H9 (cell line): ENCODE results near the gene MKNK2. TPM values are rescaled to one million over a fixed set of nuclear protein-coding genes. Genes with fewer than 3 reads are reported as not detected.

Experiments
- DNase-seq: peaks from one replicate; pipeline ENCODE4 v3.0.0-alpha.2; 2017
- H2AFZ ChIP-seq: one replicate; pipeline ENCODE4 v1.6.1; 2013; ENCODE audit warnings: mild to moderate bottlenecking, low read length, control low read depth, moderate library complexity
- H2AK5ac ChIP-seq: 2 replicates; pipeline ENCODE4 v1.6.1; 2013; ENCODE audit warnings: low read length, control low read depth, mixed read lengths; ENCODE audit not compliant: insufficient read length
- H2BK120ac ChIP-seq: one replicate; pipeline ENCODE4 v1.6.1; 2013; ENCODE audit warnings: low read depth, mild to moderate bottlenecking, low read length, control low read depth, inconsistent platforms; ENCODE audit not compliant: poor library complexity, severe bottlenecking
- H2BK12ac ChIP-seq: 2 replicates; pipeline ENCODE4 v1.6.1; 2013; ENCODE audit warnings: low read length, control low read depth, mixed read lengths, low read depth; ENCODE audit not compliant: insufficient read length
- H2BK15ac ChIP-seq: 2 replicates; pipeline ENCODE4 v1.6.1; 2013; ENCODE audit warnings: low read depth, low read length, control low read depth
- H2BK20ac ChIP-seq: one replicate; pipeline ENCODE4 v1.6.1; 2013; ENCODE audit warnings: low read depth, mild to moderate bottlenecking, low read length, control low read depth, inconsistent platforms; ENCODE audit not compliant: poor library complexity, severe bottlenecking
- H2BK5ac ChIP-seq: 2 replicates; pipeline ENCODE4 v1.6.1; 2013; ENCODE audit warnings: low read length, control low read depth, mixed read lengths; ENCODE audit not compliant: insufficient read length
- H3K14ac ChIP-seq: 2 replicates; pipeline ENCODE4 v1.6.1; 2013; ENCODE audit warnings: low read length, control low read depth; ENCODE audit not compliant: insufficient read depth
- H3K18ac ChIP-seq: 2 replicates; pipeline ENCODE4 v1.6.1; 2013; ENCODE audit warnings: low read depth, mild to moderate bottlenecking, mixed read lengths, low read length, control low read depth; ENCODE audit not compliant: insufficient read length
- H3K23ac ChIP-seq: 2 replicates; pipeline ENCODE4 v1.6.1; 2013; ENCODE audit warnings: low read length, control low read depth, mixed read lengths, low read depth; ENCODE audit not compliant: insufficient read length
- H3K23me2 ChIP-seq: 2 replicates; pipeline ENCODE4 v1.6.1; 2013; ENCODE audit warnings: low read depth, mild to moderate bottlenecking, mixed read lengths, low read length, control low read depth; ENCODE audit not compliant: insufficient read length, poor library complexity, severe bottlenecking
- H3K27ac ChIP-seq: 2 replicates; pipeline ENCODE4 v1.5.1; 2013; ENCODE audit warnings: low read length, control low read depth, mixed read lengths, low read depth; ENCODE audit not compliant: insufficient read length
- H3K27me3 ChIP-seq: 2 replicates; pipeline ENCODE4 v1.6.1; 2013; ENCODE audit warnings: low read length, control low read depth, inconsistent platforms; ENCODE audit not compliant: insufficient read depth
- H3K4ac ChIP-seq: 2 replicates; pipeline ENCODE4 v1.6.1; 2013; ENCODE audit warnings: low read depth, mild to moderate bottlenecking, control low read depth, inconsistent platforms, low read length, moderate library complexity
- H3K4me1 ChIP-seq: 2 replicates; pipeline ENCODE4 v1.6.1; 2013; ENCODE audit warnings: low read length, control low read depth, inconsistent platforms; ENCODE audit not compliant: insufficient read depth
- H3K4me2 ChIP-seq: 2 replicates; pipeline ENCODE4 v1.6.1; 2013; ENCODE audit warnings: low read length, control low read depth, mixed read lengths; ENCODE audit not compliant: insufficient read length, insufficient read depth
- H3K56ac ChIP-seq: 2 replicates; pipeline ENCODE4 v1.6.1; 2013; ENCODE audit warnings: low read depth, mild to moderate bottlenecking, mixed read lengths, low read length, control low read depth; ENCODE audit not compliant: insufficient read length
- H3K79me1 ChIP-seq: 2 replicates; pipeline ENCODE4 v1.6.1; 2013; ENCODE audit warnings: low read depth, mild to moderate bottlenecking, moderate library complexity, low read length, control low read depth, inconsistent platforms; ENCODE audit not compliant: insufficient read depth, poor library complexity, severe bottlenecking
- H3K79me2 ChIP-seq: 2 replicates; pipeline ENCODE4 v1.6.1; 2013; ENCODE audit warnings: low read length, control low read depth, inconsistent platforms; ENCODE audit not compliant: insufficient read depth
- H3K9ac ChIP-seq: 2 replicates; pipeline ENCODE4 v1.6.1; 2013; ENCODE audit warnings: low read length, control low read depth, mixed read lengths; ENCODE audit not compliant: insufficient read length; ENCODE audit errors: extremely low read depth
- H3K9me3 ChIP-seq: one replicate; pipeline ENCODE4 v1.6.1; 2013; ENCODE audit warnings: low read depth, low read length, inconsistent platforms; ENCODE audit not compliant: control insufficient read depth
- H3T11ph ChIP-seq: one replicate; pipeline ENCODE4 v1.6.1; 2013; ENCODE audit warnings: mild to moderate bottlenecking, low read length, control low read depth, inconsistent platforms
- H4K20me1 ChIP-seq: one replicate; pipeline ENCODE4 v1.6.1; 2013; ENCODE audit not compliant: control insufficient read depth, insufficient read length, insufficient read depth
- H4K5ac ChIP-seq: 2 replicates; pipeline ENCODE4 v1.6.1; 2013; ENCODE audit warnings: low read depth, mild to moderate bottlenecking, mixed read lengths, low read length, control low read depth; ENCODE audit not compliant: insufficient read length
- H4K8ac ChIP-seq: replicated peaks from 2 replicates; pipeline ENCODE4 v1.6.1; 2013; ENCODE audit warnings: low read length, control low read depth, mixed read lengths, low read depth; ENCODE audit not compliant: insufficient read length
- H4K91ac ChIP-seq: 2 replicates; pipeline ENCODE4 v1.6.1; 2013; ENCODE audit warnings: low read depth, mild to moderate bottlenecking, moderate library complexity, mixed read lengths, low read length, control low read depth; ENCODE audit not compliant: insufficient read length
- H3K27ac Mint-ChIP-seq, 3 experiments: 2 replicates in 2 of 3; 3 replicates in 1 of 3; pipeline ENCODE4 v1.8.0; 2020 to 2021; ENCODE audit warnings: mixed read lengths in 3 of 3, mild to moderate bottlenecking in 1 of 3, moderate library complexity in 1 of 3
- H3K27me3 Mint-ChIP-seq: 2 replicates; pipeline ENCODE4 v1.8.0; 2021; ENCODE audit warnings: low read depth, mild to moderate bottlenecking, moderate library complexity, mixed read lengths
- H3K36me3 Mint-ChIP-seq, 3 experiments: 2 replicates in 2 of 3; 3 replicates in 1 of 3; pipeline ENCODE4 v1.8.0; 2020 to 2021; ENCODE audit warnings: low read depth in 3 of 3, mixed read lengths in 3 of 3; ENCODE audit not compliant: insufficient read depth in 1 of 3
- H3K4me1 Mint-ChIP-seq, 2 experiments: 2 replicates each; pipeline ENCODE4 v1.8.0; 2020; ENCODE audit warnings: mixed read lengths in 2 of 2
- H3K4me3 Mint-ChIP-seq, 2 experiments: 2 replicates in 1 of 2; 3 replicates in 1 of 2; pipeline ENCODE4 v1.8.0; 2020 to 2021; ENCODE audit warnings: mild to moderate bottlenecking in 2 of 2, mixed read lengths in 2 of 2, moderate library complexity in 1 of 2
- H3K9me3 Mint-ChIP-seq, 2 experiments: 2 replicates in 1 of 2; 3 replicates in 1 of 2; pipeline ENCODE4 v1.8.0; 2020; ENCODE audit warnings: mild to moderate bottlenecking in 2 of 2, mixed read lengths in 2 of 2, moderate library complexity in 1 of 2
- WGBS: extraction: QIAGEN DNeasy Blood & Tissue Kit; methylation state at CpG from one replicate; pipeline ENCODE4 v1.1.7; 2013; ENCODE audit warnings: missing lambda C conversion rate, low lambda C conversion rate, mixed read lengths; ENCODE audit not compliant: insufficient read length; ENCODE audit errors: extremely low coverage; 5-methylcytosine and 5-hydroxymethylcytosine counted together
- total RNA-seq: library from RNA; stranded (reverse); gene quantifications from 2 replicates; pipeline ENCODE4 v1.2.1, GENCODE V29; 2021
- TF ChIP-seq, protein P1 (sequence below): fragments of 200-600 bp; sonication (generic); conservative IDR thresholded peaks from 3 replicates; pipeline ENCODE4 v1.8.0; 2021; ENCODE audit warnings: antibody characterized with exemption, mild to moderate bottlenecking

Gene MKNK2
- total RNA-seq, 1 experiment from 2014 or later: 153 TPM

DNA sequence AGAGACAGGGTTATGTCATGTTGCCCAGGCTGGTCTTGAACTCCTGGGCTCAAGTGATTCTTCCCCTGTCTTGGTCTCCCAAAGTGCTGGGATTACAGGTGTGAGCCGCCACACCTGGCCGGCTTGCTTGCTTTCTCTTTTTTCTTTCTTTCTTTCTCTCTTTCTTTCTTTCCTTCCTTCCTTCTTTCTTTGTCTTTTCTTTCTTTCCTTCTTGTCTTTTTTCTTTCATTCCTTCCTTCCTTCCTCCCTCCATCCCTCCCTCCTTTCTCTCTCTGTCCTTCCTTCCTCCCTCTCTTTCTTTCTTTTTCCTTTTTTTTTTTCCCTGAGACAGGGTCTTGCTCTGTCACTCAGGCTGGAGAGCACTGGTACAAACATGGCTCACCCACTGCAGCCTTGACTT is 28.8 kb downstream of the MKNK2 start:
- Histone ChIP-seq H4K5ac (no peak overlapping the region), H3K79me1 (no peaks in the 10 kb centered on the region), H3K14ac (no peak overlapping the region), H3K23me2 (no peaks in the 10 kb centered on the region), H4K91ac (no peak overlapping the region), H2AFZ (no peak overlapping the region), H3K18ac (no peak overlapping the region), H2BK120ac (no peak overlapping the region), H3K27ac (no peak overlapping the region), H2AK5ac (no peak overlapping the region), H2BK15ac (no peak overlapping the region), H3K9ac (no peak overlapping the region), H3K4me1 (no peaks in the 10 kb centered on the region), H3K27me3 (no peaks in the 10 kb centered on the region), H2BK20ac (no peak overlapping the region), H3T11ph (no peak overlapping the region), H3K4ac (no peak overlapping the region), H4K20me1 (no peaks in the 10 kb centered on the region), H2BK5ac (no peak overlapping the region), H3K79me2 (no peaks in the 10 kb centered on the region), H3K23ac (no peak overlapping the region), H3K56ac (no peak overlapping the region), H3K9me3 (no peaks in the 10 kb centered on the region), H4K8ac (no peak overlapping the region), H3K4me2 (no peak overlapping the region), H2BK12ac (no peak overlapping the region)
- WGBS: no CpG with 5 or more reads among the region's 2 CpGs
- DNase-seq: no peak
- TF ChIP-seq, protein P1, sequence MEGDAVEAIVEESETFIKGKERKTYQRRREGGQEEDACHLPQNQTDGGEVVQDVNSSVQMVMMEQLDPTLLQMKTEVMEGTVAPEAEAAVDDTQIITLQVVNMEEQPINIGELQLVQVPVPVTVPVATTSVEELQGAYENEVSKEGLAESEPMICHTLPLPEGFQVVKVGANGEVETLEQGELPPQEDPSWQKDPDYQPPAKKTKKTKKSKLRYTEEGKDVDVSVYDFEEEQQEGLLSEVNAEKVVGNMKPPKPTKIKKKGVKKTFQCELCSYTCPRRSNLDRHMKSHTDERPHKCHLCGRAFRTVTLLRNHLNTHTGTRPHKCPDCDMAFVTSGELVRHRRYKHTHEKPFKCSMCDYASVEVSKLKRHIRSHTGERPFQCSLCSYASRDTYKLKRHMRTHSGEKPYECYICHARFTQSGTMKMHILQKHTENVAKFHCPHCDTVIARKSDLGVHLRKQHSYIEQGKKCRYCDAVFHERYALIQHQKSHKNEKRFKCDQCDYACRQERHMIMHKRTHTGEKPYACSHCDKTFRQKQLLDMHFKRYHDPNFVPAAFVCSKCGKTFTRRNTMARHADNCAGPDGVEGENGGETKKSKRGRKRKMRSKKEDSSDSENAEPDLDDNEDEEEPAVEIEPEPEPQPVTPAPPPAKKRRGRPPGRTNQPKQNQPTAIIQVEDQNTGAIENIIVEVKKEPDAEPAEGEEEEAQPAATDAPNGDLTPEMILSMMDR: no peak
- Mint-ChIP-seq H3K4me3 (no peak overlapping the region; a peak in 1 of 5 replicates), H3K27ac (no peak overlapping the region; a peak in 1 of 7 replicates), H3K4me1 (0 out of 4 replicates have a peak, but pooled peaks cover 0 to 3% of the 10 kb centered on the region in 2 experiments), H3K27me3 (peaks cover 13% of the 10 kb centered on the region), H3K9me3 (peaks cover 9 to 13% of the 10 kb centered on the region in 2 experiments), H3K36me3 (peaks cover 0 to 5% (median 4%) of the 10 kb centered on the region in 3 experiments; a peak in 6 of 7 replicates)
